Thyroid gland (tissue), 4 donors: ENCODE measurements around the gene SLC16A8. TPM values are rescaled to one million over a fixed set of nuclear protein-coding genes. Genes with fewer than 3 reads are reported as not detected.

Experiments used
- DNase-seq, 2 donors: peaks; one replicate each; pipeline ENCODE4 v3.0.0-alpha.2; 2019
- H3K27ac ChIP-seq, 3 donors: fragments of 200-600 bp; sonication (generic); 1 replicate in 2 of 3; 2 replicates in 1 of 3; pipeline ENCODE4 v1.5.1; 2016 to 2019; ENCODE audit warnings: mild to moderate bottlenecking in 1 of 3, moderate library complexity in 1 of 3
- H3K27me3 ChIP-seq: fragments of 200-600 bp; sonication (generic); one replicate; pipeline ENCODE4 v1.5.1; 2019
- H3K36me3 ChIP-seq, 2 donors: fragments of 200-600 bp; sonication (generic); one replicate each; pipeline ENCODE4 v1.5.1; 2016 to 2019
- H3K4me1 ChIP-seq, 2 donors: fragments of 200-600 bp; sonication (generic); one replicate each; pipeline ENCODE4 v1.5.1; 2017 to 2019
- H3K4me3 ChIP-seq, 3 donors: fragments of 200-600 bp; sonication (generic); replicated peaks in 1 of 3; 1 replicate in 2 of 3; 2 replicates in 1 of 3; pipeline ENCODE4 v1.5.1; 2016; ENCODE audit warnings: mild to moderate bottlenecking in 1 of 3
- H3K9me3 ChIP-seq: fragments of 200-600 bp; sonication (generic); one replicate; pipeline ENCODE4 v1.5.1; 2017
- POLR2A ChIP-seq, 2 donors: fragments of 450-650 bp; IDR thresholded peaks; one replicate each; pipeline ENCODE4 v1.6.1; 2017; ENCODE audit warnings: antibody characterized with exemption in 2 of 2, mild to moderate bottlenecking in 2 of 2, moderate library complexity in 1 of 2
- WGBS, 2 donors: methylation state at CpG; one replicate each; pipeline ENCODE4 v1.1.5; 2017; 5-methylcytosine and 5-hydroxymethylcytosine counted together
- intact Hi-C: fragments of 100-400 bp; cut with DNase I; formaldehyde crosslinking; loops from one replicate; pipeline ENCODE4 v1.15.1; 2023
- total RNA-seq, 4 donors: library from RNA; depleted of rRNA; stranded (reverse); fragments of >200 nt; gene quantifications; one replicate each; pipeline ENCODE4 v1.2.3, GENCODE V29; 2016
- TF ChIP-seq, protein P1 (sequence below), 6 experiments: fragments of 200-600 bp in 3 of 6; fragments of 450-650 bp in 3 of 6; sonication (generic) in 3 of 6; IDR thresholded peaks; one replicate each; pipeline ENCODE4 v1.5.1; 2016 to 2019; ENCODE audit warnings: antibody characterized with exemption in 6 of 6, mild to moderate bottlenecking in 2 of 6, inconsistent platforms in 1 of 6, moderate library complexity in 1 of 6

The SLC16A8 gene
- total RNA-seq, 4 donors from 2014 or later: 0.88 to 1.0 TPM; not detected in 2

DNA sequence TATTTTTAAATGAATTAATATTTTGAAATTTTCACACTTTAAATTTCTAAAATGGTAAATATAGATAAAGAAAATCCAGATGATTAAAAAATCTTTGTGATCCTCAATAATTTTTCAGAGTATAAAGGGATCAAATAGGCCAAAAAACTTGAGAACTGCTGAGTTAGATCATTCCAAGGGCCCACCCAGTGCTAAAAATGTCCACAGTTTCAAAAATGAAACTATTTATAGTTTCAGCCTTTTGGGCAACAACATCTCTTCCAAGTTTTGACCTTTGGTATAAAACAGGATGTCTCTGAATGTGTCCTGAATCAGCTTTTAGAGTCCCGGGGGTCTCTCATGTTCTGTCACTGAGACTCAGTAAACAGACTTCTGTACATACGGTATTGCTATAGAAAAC lies 47.4 kb upstream of the SLC16A8 start:
- TF ChIP-seq, protein P1, sequence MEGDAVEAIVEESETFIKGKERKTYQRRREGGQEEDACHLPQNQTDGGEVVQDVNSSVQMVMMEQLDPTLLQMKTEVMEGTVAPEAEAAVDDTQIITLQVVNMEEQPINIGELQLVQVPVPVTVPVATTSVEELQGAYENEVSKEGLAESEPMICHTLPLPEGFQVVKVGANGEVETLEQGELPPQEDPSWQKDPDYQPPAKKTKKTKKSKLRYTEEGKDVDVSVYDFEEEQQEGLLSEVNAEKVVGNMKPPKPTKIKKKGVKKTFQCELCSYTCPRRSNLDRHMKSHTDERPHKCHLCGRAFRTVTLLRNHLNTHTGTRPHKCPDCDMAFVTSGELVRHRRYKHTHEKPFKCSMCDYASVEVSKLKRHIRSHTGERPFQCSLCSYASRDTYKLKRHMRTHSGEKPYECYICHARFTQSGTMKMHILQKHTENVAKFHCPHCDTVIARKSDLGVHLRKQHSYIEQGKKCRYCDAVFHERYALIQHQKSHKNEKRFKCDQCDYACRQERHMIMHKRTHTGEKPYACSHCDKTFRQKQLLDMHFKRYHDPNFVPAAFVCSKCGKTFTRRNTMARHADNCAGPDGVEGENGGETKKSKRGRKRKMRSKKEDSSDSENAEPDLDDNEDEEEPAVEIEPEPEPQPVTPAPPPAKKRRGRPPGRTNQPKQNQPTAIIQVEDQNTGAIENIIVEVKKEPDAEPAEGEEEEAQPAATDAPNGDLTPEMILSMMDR (IDR thresholded peaks at IDR 0.05): no peak
- no peak for TF ChIP-seq POLR2A (IDR thresholded peaks at IDR 0.05)
- H3K36me3 ChIP-seq: no peaks in the 10 kb centered on the region
- H3K4me1 ChIP-seq: no peaks in the 10 kb centered on the region
- no peaks in the 10 kb centered on the region for H3K27me3 ChIP-seq
- intact Hi-C loops: no loop called here
- WGBS, 2 donors: 73 to 75% methylated on average over 2 of the region's 2 CpGs
- DNase-seq: no peak
- H3K27ac ChIP-seq: peak overlapping the region in 1 of 3 donors; percentile 12
- no peaks in the 10 kb centered on the region for H3K9me3 ChIP-seq
- H3K4me3 ChIP-seq: no peak overlapping the region

DNA sequence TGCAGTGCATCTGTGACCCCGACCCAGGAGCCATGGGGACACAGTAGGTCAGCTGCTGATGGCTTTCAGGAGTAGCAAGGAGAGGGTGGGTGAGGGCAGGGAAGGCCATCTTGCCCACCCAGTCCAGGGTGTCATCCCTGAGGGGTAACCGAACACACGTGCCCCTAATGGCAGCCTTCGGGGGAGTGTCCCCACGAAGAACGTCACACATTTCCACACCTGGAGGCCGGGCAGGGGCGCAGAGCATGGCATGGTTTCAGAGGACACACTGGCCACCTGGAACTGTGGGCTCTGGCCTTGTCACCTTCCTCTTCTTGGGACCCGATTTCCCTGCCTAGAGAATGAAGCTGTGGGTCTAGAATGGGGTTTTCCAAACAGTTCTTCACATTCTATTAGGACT lies 45.9 kb upstream of the SLC16A8 start:
- WGBS, 2 donors: 94 to 95% methylated on average over 9 of the region's 9 CpGs

DNA sequence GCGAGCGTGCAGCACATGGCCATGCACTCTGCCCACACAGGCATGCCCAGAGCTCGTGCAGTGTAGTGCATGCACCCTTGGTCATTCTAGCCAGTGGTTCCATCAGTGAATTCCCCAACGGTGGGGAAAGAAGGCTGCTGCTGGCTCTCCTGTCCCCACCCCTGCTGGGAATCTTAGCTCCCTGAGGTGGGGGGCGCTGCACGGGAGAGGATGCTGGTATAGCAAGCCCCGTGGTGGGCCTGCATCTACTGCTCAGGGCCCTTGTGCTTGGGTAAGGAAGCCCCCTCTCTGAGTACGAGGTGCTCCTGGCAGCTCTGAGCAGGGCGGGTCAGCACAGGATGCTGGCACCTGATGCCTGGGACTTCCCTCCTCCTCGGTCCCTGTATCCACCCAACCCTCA lies 45.0 kb upstream of the SLC16A8 start:
- Histone ChIP-seq H3K9me3 (no peaks in the 10 kb centered on the region), H3K27me3 (no peaks in the 10 kb centered on the region), H3K4me1 (no peaks in the 10 kb centered on the region), H3K4me3 (no peak overlapping the region), H3K36me3 (peaks cover 0 to 4% of the 10 kb centered on the region in 2 donors), H3K27ac (no peak overlapping the region)
- TF ChIP-seq, protein P1 (IDR thresholded peaks at IDR 0.05): no peak
- TF ChIP-seq POLR2A (IDR thresholded peaks at IDR 0.05): no peak
- WGBS, 2 donors: 88 to 90% methylated on average over 3 of the region's 10 CpGs
- intact Hi-C loops: no loop called here
- DNase-seq: no peak

More for the DNA sequence above, 45.9 kb upstream of the SLC16A8 start:
- Histone ChIP-seq H3K27ac (no peak overlapping the region), H3K27me3 (no peaks in the 10 kb centered on the region), H3K4me3 (no peak overlapping the region), H3K9me3 (no peaks in the 10 kb centered on the region), H3K4me1 (no peaks in the 10 kb centered on the region), H3K36me3 (peaks cover 0 to 4% of the 10 kb centered on the region in 2 donors)
- DNase-seq: no peak
- TF ChIP-seq, protein P1 (IDR thresholded peaks at IDR 0.05): no peak
- TF ChIP-seq POLR2A (IDR thresholded peaks at IDR 0.05): no peak
- intact Hi-C loops: no loop called here

DNA sequence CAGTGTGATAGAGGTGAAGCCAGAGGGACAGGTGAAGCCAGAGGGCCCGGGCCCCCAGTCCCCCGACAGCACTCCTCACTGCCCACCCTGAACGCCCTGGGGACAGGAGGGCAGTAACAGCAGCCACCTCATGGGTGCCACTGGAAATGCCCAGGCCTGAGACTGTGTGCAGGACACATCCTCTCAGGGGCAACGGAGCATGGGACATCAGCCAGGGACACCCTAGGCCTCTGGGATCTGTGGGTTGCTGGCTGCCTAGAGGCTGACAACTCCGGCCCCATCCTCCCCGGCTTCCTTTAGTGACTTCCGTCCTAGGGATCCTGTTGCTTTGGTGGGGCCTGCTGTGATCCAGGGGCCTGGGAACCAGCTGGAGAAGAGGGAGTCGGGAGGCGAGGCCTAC lies 43.9 kb upstream of the SLC16A8 start:
- Histone ChIP-seq H3K27ac (no peak overlapping the region), H3K4me1 (no peaks in the 10 kb centered on the region), H3K4me3 (no peak overlapping the region), H3K36me3 (peaks cover 0 to 4% of the 10 kb centered on the region in 2 donors), H3K27me3 (no peaks in the 10 kb centered on the region), H3K9me3 (no peaks in the 10 kb centered on the region)
- no peak for DNase-seq
- 90% methylated on average over 2 to 9 of the region's 9 CpGs for WGBS, 2 donors
- TF ChIP-seq, protein P1 (IDR thresholded peaks at IDR 0.05): no peak
- TF ChIP-seq POLR2A (IDR thresholded peaks at IDR 0.05): no peak
- intact Hi-C loops: no loop called here

DNA sequence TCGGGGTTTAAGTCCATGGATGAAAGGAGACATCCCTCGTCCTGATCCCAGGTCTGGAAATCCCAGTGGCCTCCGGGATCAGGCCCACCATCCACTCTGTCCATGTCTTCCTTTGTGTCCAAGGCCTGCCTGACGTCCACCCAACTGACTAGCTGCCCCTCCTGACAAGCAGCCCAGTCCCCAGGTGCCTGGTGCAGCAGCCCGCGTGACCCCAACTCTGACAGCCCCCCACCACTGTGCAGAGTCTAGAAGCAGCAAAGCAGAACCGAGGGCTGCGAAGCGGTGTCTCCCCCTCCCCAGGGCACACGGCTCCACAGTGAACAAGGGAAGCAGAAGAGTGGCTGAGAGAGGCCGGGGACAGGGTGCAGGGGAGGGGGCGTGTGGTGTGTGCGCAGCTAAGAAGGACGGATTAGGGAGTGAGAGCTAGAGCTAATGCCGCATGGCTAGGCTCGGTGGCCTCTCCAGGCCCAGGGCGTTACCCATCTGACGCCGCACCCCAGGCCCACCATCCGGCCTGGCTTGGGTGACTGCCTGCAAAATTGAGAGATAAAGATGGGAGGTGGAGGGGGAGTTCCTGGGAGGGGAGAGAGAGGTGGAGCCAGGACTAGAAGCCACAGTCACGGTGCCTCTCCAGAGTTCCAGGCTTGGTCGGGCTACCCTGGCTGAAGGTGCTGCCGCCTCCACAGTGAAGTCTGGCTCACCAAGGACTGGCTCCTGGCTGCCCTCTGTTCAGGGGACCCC lies 43.1 kb upstream of the SLC16A8 start:
- intact Hi-C loops: no loop called here
- no peak for DNase-seq
- Histone ChIP-seq H3K36me3 (peaks cover 0 to 4% of the 10 kb centered on the region in 2 donors), H3K4me1 (no peaks in the 10 kb centered on the region), H3K27me3 (no peaks in the 10 kb centered on the region), H3K27ac (no peak overlapping the region), H3K9me3 (no peaks in the 10 kb centered on the region), H3K4me3 (no peak overlapping the region)
- TF ChIP-seq POLR2A (IDR thresholded peaks at IDR 0.05): no peak
- TF ChIP-seq, protein P1 (IDR thresholded peaks at IDR 0.05): no peak
- WGBS, 2 donors: 88 to 89% methylated on average over 20 to 21 of the region's 23 CpGs
